NCI-H2171 treated with DMSO at 0.1 percent for 48 hours (cell line): ENCODE measurements around the gene VWA8.
"Not testable (repeated sequence)": the region's sequence is repeated elsewhere in the genome, so short reads cannot be mapped to it uniquely, and the experiment has no call there.

Source experiments
- DNase-seq: peaks from one replicate; lab custom pipeline; 2025; lab: John Stamatoyannopoulos, UW

VWA8 gene

DNA sequence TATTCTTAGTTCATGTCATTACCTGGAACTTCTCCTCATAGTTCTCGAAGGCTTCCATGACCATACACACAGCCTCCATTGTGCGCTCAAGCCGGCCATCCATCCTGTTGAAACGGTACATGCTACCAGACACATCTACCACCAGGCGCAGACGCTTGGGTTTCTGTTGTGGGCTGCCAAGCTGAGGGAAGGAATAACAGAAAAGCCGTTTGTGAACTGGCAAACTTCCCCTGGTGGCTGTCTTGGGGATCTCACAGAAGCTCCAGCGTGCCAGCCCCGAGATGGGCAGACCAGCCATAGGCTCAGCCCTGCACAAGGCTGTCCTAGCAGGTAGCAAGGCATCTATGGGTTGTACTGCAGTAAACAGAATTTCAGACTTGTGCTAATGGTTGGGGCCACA is 373.4 kb downstream of the VWA8 start:
- DNase-seq, result no peak

DNA sequence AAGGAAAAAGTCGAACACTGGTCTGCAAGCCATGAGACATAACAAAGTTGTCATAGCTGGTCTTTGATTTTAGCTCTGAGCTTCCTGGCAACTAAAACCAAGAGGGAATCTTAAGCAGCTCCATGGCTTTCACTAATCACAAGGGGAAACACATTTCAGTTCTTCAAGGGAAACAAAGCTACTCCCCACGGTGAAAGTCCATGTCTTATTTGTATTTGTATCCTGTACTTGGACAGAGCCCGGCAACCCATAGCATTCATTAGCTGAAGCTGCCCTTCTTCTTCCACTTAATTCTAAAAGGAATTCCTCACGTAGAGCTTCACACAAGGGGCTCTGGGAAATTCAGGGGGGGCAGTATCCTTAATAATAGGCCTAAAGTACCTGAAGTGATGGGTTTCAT is 374.7 kb downstream of the VWA8 start:
- no peak for DNase-seq

GRCh38 chr13:41582027-41582463 is 378.9 kb downstream of the VWA8 start:
- DNase-seq, result no peak

DNA sequence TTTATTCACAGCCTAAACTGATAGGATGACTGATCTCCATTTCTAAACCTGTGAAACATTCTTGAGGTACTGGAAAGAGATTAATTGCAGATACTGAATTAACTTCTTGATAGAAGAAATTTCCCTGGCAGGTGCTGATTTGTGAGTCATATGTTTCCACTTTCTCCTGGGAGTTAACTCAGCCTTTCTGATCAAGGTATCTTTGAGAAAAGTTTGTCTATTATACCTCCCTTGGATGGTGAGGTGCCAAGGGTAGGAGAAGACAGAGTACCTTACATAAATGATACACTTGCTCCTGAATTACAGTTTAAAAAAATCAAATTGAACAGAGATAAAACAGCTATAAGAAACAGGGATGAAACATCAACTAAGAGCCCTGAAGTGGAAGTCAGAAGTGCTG is 380.6 kb downstream of the VWA8 start:
- DNase-seq, result no peak

GRCh38 chr13:41579881-41580280 is 381.0 kb downstream of the VWA8 start:
- DNase-seq, result no peak

DNA sequence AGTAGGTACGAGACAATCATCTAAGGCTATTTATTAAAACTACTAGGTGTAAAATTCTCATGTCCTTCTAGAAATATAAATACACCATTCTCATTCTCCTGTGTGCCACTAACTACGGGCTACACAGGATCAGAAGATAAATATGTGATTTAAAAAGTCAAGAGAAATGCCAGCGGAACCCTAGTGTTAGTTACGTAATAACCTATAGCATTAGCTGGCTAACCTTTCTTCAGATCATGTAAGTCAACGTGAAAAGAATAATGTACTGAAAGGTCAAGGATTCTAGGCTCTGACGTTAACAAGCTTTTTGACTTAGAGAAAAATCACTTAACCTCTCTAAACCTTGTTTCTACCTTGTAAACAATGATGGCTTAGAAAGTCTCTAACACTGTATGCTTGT is 381.7 kb downstream of the VWA8 start:
- no peak for DNase-seq

DNA sequence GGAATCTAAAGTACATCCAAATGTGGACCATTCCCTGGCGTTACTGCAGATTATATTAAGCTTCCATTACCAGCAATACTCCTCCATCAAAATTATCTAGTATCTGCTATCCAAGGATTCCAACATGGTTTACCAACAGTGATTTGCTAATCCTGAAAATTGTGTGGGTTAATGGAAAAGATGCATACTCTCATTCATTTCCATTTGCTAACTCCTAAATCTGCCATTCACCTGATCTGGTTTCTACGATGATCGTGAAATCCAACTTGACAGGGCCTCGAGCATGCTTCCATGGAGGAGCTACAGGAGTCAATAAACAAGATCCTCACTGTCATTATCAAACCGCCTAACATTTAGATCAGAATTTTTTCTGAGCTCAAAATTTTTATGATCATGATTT is 382.5 kb downstream of the VWA8 start:
- DNase-seq, result no peak

- no peak for DNase-seq
Observed at GRCh38 chr13:41577436-41577835, 383.5 kb downstream of the VWA8 start.

DNA sequence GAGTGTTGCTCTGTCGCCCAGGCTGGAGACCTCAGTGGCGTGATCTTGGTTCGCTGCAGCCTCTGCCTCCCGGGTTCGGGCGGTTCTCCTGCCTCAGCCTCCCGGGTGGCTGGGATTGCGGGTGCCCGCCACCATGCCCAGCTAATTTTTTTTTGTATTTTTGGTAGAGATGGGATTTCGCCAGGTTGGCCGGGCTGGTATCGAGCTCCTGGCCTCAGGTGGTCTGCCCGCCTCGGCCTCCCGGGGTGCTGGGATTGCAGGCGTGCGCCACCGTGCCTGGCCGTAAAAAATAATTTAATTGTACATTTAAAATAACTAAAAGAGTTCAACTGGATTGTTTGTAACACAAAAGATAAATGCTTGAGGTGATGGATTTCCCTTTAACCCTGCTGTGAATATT is 387.3 kb downstream of the VWA8 start:
- DNase-seq, result not testable (repeated sequence)

DNA sequence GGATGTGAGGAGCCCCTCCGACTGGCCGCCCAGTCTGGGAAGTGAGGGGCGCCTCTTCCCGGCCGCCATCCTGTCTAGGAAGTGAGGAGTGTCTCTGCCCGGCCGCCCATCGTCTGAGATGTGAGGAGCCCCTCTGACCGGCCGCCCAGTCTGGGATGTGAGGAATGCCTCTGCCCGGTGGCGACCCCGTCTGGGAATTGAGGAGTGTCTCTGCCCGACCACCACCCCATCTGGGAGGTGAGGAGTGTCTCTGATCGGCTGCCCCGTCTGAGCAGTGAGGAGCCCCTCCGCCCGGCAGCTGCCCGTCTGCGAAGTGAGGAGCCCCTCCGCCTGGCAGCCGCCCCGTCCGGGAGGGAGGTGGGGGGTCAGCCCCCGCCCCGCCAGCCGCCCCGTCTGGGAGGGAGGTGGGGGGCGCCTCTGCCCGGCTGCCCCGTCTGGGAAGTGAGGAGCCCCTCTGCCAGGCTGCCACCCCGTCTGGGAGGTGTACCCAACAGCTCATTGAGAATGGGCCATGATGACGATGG is 389.0 kb downstream of the VWA8 start:
- not testable (repeated sequence) for DNase-seq

DNA sequence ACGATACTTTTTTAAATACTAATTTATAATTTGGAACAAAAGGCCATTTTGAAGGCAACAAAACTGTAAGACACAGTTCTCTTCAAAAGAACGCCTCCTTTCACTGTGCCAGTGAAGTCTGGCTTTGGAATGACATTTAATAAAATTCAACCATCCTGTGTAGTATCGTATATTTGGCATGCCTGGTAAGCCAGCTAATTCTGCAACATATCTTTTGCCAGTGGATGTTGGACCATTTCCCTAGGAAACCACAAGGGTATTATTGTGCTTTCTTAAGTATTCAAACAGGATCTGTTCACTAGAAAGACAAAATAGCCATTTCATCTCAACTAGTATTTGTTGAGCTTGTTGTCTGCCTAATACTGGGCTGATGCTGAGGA is 391.9 kb downstream of the VWA8 start:
- no peak for DNase-seq

DNA sequence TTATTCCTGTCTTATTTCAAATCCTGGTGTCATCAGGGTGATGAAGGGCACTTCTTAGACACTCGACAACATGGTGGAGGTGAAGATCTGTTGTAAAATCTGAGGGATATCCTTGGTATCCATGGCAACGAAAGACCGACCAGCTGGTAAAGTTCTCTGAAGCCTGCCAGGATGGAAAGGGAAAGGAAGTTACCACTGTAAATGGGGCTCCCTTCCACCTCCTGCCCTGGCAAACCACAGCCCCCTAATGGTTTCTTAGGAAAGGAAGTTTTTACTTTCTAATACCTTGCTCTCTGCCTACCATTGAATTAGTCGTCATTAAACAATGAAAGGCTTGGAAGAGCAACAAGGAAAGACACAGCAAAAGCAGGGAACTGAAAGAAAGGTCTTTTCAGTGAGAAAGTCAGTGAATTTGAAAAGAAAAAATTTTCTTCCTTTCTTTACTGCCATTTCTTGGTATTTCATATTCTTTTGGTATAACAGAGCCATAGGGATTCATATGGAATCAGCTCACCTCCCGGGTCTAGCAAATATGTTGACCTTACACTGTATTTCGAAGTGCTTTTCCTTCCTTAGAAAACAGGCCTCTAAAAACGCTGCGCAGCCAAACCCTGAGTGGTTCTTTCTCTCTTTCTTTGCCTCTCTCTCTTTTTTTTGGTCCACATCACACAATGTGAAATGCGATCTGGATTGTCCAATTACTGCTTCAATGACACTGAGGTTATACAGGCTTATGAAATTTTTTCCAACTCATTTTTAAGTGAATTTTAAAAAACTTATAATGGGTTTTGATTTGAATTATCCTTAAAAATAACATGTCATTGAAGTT is 392.6 kb downstream of the VWA8 start:
- DNase-seq, result no peak

GRCh38 chr13:41567363-41567762 is 393.5 kb downstream of the VWA8 start:
- no peak for DNase-seq

DNA sequence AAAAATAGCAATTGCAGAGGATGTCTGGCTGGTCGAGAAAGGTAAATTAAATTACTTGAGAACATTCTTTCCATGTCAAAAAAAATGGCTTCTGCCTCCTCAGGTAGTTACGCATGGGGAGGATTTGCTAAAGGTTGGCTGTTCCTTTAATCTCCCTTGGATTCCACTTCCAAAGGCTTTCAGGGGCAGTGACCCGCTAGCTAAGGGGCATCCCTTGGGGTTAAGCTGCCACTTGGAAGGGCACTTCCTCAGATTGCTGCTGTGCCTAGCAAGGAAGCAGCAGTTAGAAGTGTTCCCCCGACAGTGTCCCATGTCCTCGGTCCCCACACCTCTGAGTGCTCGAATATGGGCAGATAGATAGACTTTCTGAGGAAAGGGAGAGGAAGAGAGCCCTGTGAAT is 395.1 kb downstream of the VWA8 start:
- no peak for DNase-seq

GRCh38 chr13:41565216-41565615 is 395.7 kb downstream of the VWA8 start:
- no peak for DNase-seq

- no peak for DNase-seq
Observed at GRCh38 chr13:41563984-41564365, 396.9 kb downstream of the VWA8 start.

DNA sequence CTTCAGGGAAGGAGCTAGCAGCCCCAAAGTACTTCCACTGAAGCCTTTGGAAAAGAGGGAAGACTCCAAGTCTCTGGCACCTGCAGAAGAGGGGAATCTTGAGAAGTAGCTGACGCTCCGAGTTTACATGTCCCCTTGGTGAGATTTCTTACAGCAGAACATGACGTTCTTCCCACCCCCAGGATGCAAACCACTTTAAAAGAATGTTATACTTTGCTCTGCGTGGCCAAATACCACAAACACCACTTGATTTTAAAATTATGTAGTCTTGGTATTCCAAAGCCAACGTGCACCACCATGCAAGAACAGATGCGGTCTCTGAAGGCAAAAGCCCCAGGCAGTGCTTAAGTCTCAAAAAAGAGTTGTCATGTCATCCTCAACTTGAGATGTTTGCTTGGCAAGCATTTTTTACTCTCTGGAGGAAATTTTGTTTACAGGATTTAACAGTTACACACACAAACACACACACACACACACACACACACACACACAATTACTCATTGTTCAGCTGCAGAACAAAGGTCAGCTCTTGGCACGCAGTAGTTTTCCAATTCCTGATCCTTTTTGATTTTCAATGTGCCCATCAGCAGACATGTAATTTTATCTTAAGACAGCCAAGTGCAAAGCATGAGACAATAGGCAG is 397.4 kb downstream of the VWA8 start:
- DNase-seq, result no peak

- DNase-seq, result no peak
Observed at GRCh38 chr13:41562541-41563178, 398.2 kb downstream of the VWA8 start.

GRCh38 chr13:41562083-41562482 is 398.8 kb downstream of the VWA8 start:
- no peak for DNase-seq

DNA sequence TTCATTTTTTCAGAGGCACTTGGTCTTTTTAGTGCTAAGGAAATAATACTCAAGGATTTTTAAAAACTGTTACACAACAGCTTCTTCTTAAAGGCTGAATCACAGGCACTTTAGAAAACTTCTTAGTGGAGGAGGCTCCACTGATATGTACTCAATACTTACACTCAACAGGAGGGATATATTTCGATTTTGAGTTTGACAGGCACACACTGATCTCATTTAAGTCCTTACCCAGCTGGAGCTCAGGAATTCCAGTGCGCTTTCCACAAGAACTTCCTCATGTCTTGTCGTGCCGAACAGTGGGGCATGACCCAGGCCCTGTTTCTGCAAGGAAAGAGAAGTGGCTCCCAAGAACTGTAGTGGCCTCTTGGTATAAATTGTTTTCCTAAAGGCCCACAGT is 399.7 kb downstream of the VWA8 start:
- DNase-seq, result no peak

DNA sequence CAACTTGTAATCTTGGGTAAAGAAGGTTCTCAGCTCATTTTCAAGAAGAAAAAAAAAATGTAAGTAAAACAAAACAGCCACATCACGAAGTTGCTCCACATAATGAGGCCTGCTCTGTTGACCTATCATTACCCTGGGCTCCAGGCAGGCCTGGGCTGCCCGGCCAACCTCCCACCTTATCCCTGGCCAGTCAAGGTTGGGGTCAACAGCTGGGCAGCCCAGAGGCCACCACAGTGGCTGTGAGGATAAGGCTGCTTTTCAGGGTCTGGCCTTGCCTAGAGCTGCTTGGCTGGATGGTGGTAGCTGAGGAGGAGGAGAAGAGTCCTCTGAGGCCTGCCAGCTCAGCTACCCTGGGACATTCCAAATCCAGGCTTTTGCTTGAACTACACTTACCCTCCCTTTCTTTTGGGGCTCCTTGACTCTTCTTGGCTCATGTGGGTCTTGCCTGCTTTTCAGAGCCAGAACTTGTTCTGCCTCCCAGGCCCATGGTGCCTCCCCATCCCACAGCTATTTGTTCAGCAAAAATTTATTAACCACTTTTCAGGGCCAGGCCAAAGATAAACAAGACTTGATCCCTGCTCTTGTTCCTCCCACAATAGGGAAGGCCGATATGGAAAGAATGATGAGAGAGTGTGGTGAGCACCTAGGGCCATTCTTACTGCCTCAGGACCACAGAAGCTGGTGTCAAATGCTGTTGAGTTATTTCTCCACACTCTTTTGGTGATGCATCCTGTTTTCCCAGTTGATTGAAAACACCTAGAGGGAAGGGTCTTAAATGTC is 401.9 kb downstream of the VWA8 start:
- no peak for DNase-seq

DNA sequence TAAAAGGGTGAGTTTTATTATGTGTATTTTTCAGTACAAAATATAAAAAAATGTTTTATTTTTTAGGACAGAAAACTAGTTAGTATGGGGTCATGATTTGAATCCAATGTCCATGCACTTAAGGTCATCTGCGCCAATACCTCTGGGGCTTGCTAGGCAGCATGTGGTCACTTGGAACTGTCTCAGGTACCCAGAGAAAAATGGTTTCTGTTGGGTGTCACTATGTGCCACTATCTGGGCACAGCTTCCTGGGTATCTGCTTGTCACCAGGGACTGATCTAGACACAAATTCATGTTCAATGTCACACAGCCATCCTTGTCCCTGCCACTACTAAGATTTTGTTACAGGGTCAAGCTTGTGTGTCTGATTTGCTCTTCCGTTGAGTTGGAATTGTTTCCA is 403.2 kb downstream of the VWA8 start:
- DNase-seq, result no peak
